GM13977 (cell line): ENCODE results near the gene EFCAB8.
"Not testable (repeated sequence)": the region's sequence is repeated elsewhere in the genome, so short reads cannot be mapped to it uniquely, and the experiment has no call there.

Source experiments
- DNase-seq: peaks from one replicate; pipeline ENCODE4 v3.0.0; 2012; ENCODE audit warnings: low spot score
- CTCF ChIP-seq: IDR thresholded peaks from 2 replicates; pipeline ENCODE4 v1.5.1; 2012; ENCODE audit warnings: mild to moderate bottlenecking, control low read depth; ENCODE audit not compliant: insufficient read depth; ENCODE audit errors: extremely low read depth, missing control alignments
- in situ Hi-C: fragments of 300-500 bp; cut with MboI; formaldehyde crosslinking; loops from one replicate; pipeline ENCODE4 v1.12.0; 2022; ENCODE audit warnings: low sequenced_read_pairs, low pct_unique_long_range_greater_than_20kb, mixed read lengths, inconsistent platforms; ENCODE audit not compliant: unreplicated experiment

EFCAB8 gene

GRCh38 chr20:32848846-32849245, 9.9 kb upstream of the EFCAB8 start:
- no peak for TF ChIP-seq CTCF
- DNase-seq = no peak
- in situ Hi-C loops = no loop called here

- no peak for TF ChIP-seq CTCF
- in situ Hi-C loops = no loop called here
- no peak for DNase-seq
Observed at GRCh38 chr20:32849577-32849976, 9.1 kb upstream of the EFCAB8 start.

- TF ChIP-seq CTCF = no peak
- no peak for DNase-seq
- in situ Hi-C loops = no loop called here
Observed at GRCh38 chr20:32855387-32855786, 3.3 kb upstream of the EFCAB8 start.

GRCh38 chr20:32858189-32858588, 534 bp upstream of the EFCAB8 start:
- DNase-seq = no peak
- in situ Hi-C loops = no loop called here
- no peak for TF ChIP-seq CTCF

- in situ Hi-C loops = no loop called here
- TF ChIP-seq CTCF = no peak
- no peak for DNase-seq
Observed at GRCh38 chr20:32861446-32861845, 2.7 kb downstream of the EFCAB8 start.

GRCh38 chr20:32869562-32869961, 10.8 kb downstream of the EFCAB8 start:
- in situ Hi-C loops = no loop called here
- DNase-seq = no peak
- TF ChIP-seq CTCF = no peak

GRCh38 chr20:32870526-32870925, 11.8 kb downstream of the EFCAB8 start:
- in situ Hi-C loops, DNase-seq: not testable (repeated sequence)
